M059J (cell line): ENCODE measurements around the gene ODF4. TPM values are rescaled to one million over a fixed set of nuclear protein-coding genes. Genes with fewer than 3 reads are reported as not detected.
A peak's percentile ranks its signal among the peaks of the same experiment; 100 is the strongest.
"Not testable (repeated sequence)": the region's sequence is repeated elsewhere in the genome, so short reads cannot be mapped to it uniquely, and the experiment has no call there.

Source experiments
- DNase-seq: peaks from one replicate; pipeline ENCODE4 v3.0.0-alpha.2; 2012; ENCODE audit warnings: low read depth
- total RNA-seq: library from RNA; depleted of rRNA; stranded (reverse); fragments of >200 nt; shearing (Covaris generic); gene quantifications from 2 replicates; pipeline ENCODE4 v1.2.3, GENCODE V29; 2014

The ODF4 gene
- total RNA-seq, 1 experiment from 2014 or later, result not detected

- no peak for DNase-seq
Observed at GRCh38 chr17:8368193-8368592, 28.6 kb downstream of the ODF4 start.

GRCh38 chr17:8369944-8370343 lies 30.3 kb downstream of the ODF4 start:
- DNase-seq, result no peak

- no peak for DNase-seq
Observed at GRCh38 chr17:8371786-8372185, 32.1 kb downstream of the ODF4 start.

GRCh38 chr17:8372422-8372821 lies 32.8 kb downstream of the ODF4 start:
- no peak for DNase-seq

GRCh38 chr17:8373856-8374255 lies 34.2 kb downstream of the ODF4 start:
- not testable (repeated sequence) for DNase-seq

- DNase-seq, result no peak
Observed at GRCh38 chr17:8375738-8376259, 36.2 kb downstream of the ODF4 start.

- DNase-seq, result peak; percentile 85
Observed at GRCh38 chr17:8376271-8377067, 36.8 kb downstream of the ODF4 start, which contains the start of gene KRABD2. Gene KRABD2, minus strand, starts transcription at chr17:8376704.

- no peak for DNase-seq
Observed at GRCh38 chr17:8377422-8377821, 37.8 kb downstream of the ODF4 start.

GRCh38 chr17:8378117-8378516 lies 38.5 kb downstream of the ODF4 start:
- DNase-seq, result not testable (repeated sequence)

GRCh38 chr17:8380049-8380448 lies 40.4 kb downstream of the ODF4 start:
- DNase-seq, result no peak

GRCh38 chr17:8382052-8382879 lies 42.6 kb downstream of the ODF4 start:
- DNase-seq, result peak; percentile 12

- no peak for DNase-seq
Observed at GRCh38 chr17:8382880-8383142, 43.2 kb downstream of the ODF4 start.

GRCh38 chr17:8383143-8383822 lies 43.6 kb downstream of the ODF4 start, which contains the start of gene RPL26:
Gene RPL26, minus strand, starts transcription at chr17:8383193. Its CDS starts 883 bp downstream, at chr17:8382310.
- DNase-seq, result peak; percentile 98

- peak; percentile 94 for DNase-seq
Observed at GRCh38 chr17:8384801-8385378, 45.2 kb downstream of the ODF4 start.

GRCh38 chr17:8386841-8387240 lies 47.2 kb downstream of the ODF4 start:
- no peak for DNase-seq

- DNase-seq, result no peak
Observed at GRCh38 chr17:8387914-8388651, 48.4 kb downstream of the ODF4 start.

GRCh38 chr17:8391711-8392110 lies 52.1 kb downstream of the ODF4 start:
- DNase-seq, result peak; percentile 72

- no peak for DNase-seq
Observed at GRCh38 chr17:8392274-8392673, 52.6 kb downstream of the ODF4 start.

- no peak for DNase-seq
Observed at GRCh38 chr17:8392674-8393469, 53.2 kb downstream of the ODF4 start.
